GM18526 (cell line): Measurements from ENCODE around the gene ZNF559.

ENCODE experiments used
- POLR2A ChIP-seq: IDR thresholded peaks from 3 replicates; pipeline ENCODE4 v1.6.1; 2011; ENCODE audit not compliant: insufficient read length; ENCODE audit errors: extremely low read depth

ZNF559 gene

GRCh38 chr19:9348671-9349070 is 24.7 kb downstream of the ZNF559 start:
- TF ChIP-seq POLR2A = no peak

- TF ChIP-seq POLR2A = no peak
Measured at GRCh38 chr19:9352505-9352904, 28.5 kb downstream of the ZNF559 start.

- no peak for TF ChIP-seq POLR2A
Measured at GRCh38 chr19:9353011-9353410, 29.0 kb downstream of the ZNF559 start.

GRCh38 chr19:9354651-9355050 is 30.7 kb downstream of the ZNF559 start:
- TF ChIP-seq POLR2A = no peak

GRCh38 chr19:9362905-9363304 is 38.9 kb downstream of the ZNF559 start, which contains the start of gene ZNF177:
Gene ZNF177, plus strand, starts transcription at chr19:9363013. Its CDS starts 15,299 bp downstream, at chr19:9378312.
- no peak for TF ChIP-seq POLR2A

- no peak for TF ChIP-seq POLR2A
Measured at GRCh38 chr19:9370738-9371619, 47.0 kb downstream of the ZNF559 start.

GRCh38 chr19:9381361-9381785 is 57.4 kb downstream of the ZNF559 start:
- TF ChIP-seq POLR2A = no peak
